BLaER1 (cell line): ENCODE results near the gene RGPD8.

Source experiments
- H3K27ac ChIP-seq: shearing (Covaris generic); formaldehyde crosslinking; 2 replicates; pipeline ENCODE4 v1.8.1; 2022
- H3K27me3 ChIP-seq: shearing (Covaris generic); formaldehyde crosslinking; 2 replicates; pipeline ENCODE4 v1.8.1; 2022
- H3K36me3 ChIP-seq: shearing (Covaris generic); formaldehyde crosslinking; 2 replicates; pipeline ENCODE4 v1.8.1; 2022
- H3K4me1 ChIP-seq: shearing (Covaris generic); formaldehyde crosslinking; 2 replicates; pipeline ENCODE4 v1.8.1; 2022
- H3K4me2 ChIP-seq: shearing (Covaris generic); formaldehyde crosslinking; 2 replicates; pipeline ENCODE4 v1.8.1; 2022
- H3K4me3 ChIP-seq: shearing (Covaris generic); formaldehyde crosslinking; 2 replicates; pipeline ENCODE4 v1.8.1; 2022
- H3K9ac ChIP-seq: shearing (Covaris generic); formaldehyde crosslinking; 2 replicates; pipeline ENCODE4 v1.8.1; 2022
- H3K9me3 ChIP-seq: shearing (Covaris generic); formaldehyde crosslinking; 2 replicates; pipeline ENCODE4 v1.8.1; 2022
- H4K20me1 ChIP-seq: shearing (Covaris generic); formaldehyde crosslinking; 2 replicates; pipeline ENCODE4 v1.8.1; 2022
- Cebpa-rat ChIP-seq: shearing (Covaris generic); IDR thresholded peaks from 2 replicates; pipeline ENCODE4 v1.8.1; 2022

Gene RGPD8

DNA sequence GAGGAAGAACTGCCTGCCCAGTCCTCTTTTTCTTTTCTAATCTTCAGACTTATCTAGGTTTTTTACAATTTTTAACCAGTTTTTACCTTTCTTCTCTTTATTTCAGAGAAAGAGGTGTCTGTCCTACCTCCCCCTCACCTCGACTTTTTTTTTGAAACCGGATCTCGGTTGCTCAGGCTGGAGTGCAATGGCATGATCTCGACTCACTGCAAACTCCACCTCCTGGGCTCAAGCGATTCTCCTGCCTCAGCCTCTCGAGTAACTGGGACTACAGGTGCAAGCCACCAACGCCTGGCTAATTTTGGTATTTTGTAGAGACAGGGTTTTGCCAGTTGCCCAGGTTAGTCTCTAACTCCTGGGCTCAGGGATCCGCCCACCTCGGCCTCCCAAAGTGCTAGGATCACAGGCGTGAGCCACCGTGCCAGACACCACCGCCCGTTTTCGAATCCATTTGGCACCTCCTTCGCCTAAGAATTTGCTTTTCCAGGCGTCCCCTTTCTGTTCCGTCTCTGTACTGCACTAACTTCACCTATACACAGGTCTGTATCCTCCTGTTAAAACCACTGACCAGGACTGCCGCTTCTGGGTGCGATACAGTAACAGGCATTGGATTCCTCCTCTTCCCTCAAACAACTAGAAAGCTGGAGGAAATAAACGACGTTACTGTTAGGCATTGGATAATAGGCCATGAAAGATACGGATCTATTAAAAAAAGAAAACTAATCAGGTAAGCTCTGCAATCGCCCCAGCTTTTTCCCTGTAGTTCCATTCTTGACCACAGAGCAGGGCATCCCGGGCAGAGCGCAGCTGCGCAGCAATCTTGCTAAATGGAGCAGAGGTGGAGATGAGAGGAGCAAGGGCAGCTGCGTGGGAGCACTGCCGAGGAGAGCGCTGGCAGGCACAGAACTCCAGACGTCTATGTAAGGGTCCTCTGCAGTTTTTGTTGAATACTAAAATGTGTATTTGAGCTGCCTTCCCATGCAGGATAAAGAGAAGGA lies 88.1 kb downstream of the RGPD8 start:
- no peak overlapping the region for H3K4me3 ChIP-seq
- no peaks in the 10 kb centered on the region for H3K9me3 ChIP-seq
- no peak for TF ChIP-seq Cebpa-rat
- H4K20me1 ChIP-seq = no peaks in the 10 kb centered on the region
- no peak overlapping the region for H3K9ac ChIP-seq
- no peaks in the 10 kb centered on the region for H3K36me3 ChIP-seq
- H3K27me3 ChIP-seq = no peaks in the 10 kb centered on the region
- no peak overlapping the region for H3K27ac ChIP-seq
- no peaks in the 10 kb centered on the region for H3K4me1 ChIP-seq
- H3K4me2 ChIP-seq = no peak overlapping the region

DNA sequence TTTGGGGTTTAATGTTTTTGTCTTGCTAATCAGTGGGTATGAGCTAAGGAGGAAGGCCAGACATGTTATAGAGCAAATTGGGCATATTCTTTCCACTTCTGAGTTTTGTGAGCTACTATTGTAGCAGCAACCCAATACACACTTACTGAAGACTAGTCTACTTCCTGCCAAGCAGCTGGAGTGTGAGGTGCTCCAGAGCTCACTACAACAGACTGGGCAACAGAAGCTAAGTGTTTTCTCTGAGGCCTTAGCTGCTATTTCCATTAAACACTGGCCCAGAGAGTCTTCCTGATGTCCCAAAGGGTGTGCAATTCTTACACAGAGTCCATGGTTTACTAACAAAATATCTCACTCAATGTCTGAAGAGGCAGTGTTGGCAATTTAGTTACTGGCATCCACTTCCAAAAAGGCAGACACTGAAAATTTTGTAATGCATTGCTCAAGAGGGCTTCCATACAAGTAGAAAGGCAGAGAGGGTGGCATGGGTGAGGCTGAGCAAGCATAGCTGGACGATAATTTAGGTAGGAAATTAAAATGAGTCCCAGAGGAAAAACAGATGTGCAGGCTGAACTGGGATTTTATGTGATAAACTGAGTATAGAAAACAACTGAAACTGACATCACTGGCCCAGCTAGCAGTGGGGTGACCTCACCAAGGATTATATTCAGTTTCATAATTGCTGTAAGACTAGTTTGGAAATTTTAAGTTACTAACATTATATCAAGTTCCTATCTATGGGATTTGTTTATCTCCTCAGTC lies 89.4 kb downstream of the RGPD8 start:
- Histone ChIP-seq H3K9me3 (no peaks in the 10 kb centered on the region), H4K20me1 (no peaks in the 10 kb centered on the region), H3K4me1 (no peaks in the 10 kb centered on the region), H3K27ac (no peak overlapping the region), H3K4me2 (no peak overlapping the region), H3K9ac (no peak overlapping the region), H3K36me3 (no peaks in the 10 kb centered on the region), H3K27me3 (no peaks in the 10 kb centered on the region), H3K4me3 (no peak overlapping the region)
- no peak for TF ChIP-seq Cebpa-rat

DNA sequence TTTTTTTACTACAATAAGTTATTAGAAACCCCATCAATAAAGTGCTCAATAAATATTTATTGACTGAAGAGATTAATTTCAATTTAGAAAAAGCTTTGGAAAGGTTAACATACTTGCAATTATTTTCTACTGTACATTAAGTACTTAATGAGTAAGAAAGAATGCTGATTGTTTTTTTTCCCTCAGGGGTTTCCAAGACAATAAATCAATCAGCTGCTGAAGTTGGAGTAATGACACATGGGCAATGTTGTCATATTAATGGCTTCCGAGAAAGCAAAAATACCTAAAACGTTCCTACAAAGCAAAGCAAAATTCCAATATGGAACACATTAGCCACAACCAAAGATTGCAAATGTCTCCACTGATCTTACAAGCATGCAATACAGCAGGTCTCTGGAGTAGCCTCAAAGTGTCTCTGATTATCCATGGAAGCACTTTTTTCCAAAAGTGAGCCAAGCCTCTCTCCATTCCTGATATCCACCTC lies 91.3 kb downstream of the RGPD8 start:
- Histone ChIP-seq H3K9me3 (no peaks in the 10 kb centered on the region), H3K4me3 (no peak overlapping the region), H3K27ac (no peak overlapping the region), H3K4me2 (no peak overlapping the region), H3K36me3 (no peaks in the 10 kb centered on the region), H3K9ac (no peak overlapping the region), H4K20me1 (no peaks in the 10 kb centered on the region), H3K27me3 (no peaks in the 10 kb centered on the region), H3K4me1 (no peaks in the 10 kb centered on the region)
- no peak for TF ChIP-seq Cebpa-rat

DNA sequence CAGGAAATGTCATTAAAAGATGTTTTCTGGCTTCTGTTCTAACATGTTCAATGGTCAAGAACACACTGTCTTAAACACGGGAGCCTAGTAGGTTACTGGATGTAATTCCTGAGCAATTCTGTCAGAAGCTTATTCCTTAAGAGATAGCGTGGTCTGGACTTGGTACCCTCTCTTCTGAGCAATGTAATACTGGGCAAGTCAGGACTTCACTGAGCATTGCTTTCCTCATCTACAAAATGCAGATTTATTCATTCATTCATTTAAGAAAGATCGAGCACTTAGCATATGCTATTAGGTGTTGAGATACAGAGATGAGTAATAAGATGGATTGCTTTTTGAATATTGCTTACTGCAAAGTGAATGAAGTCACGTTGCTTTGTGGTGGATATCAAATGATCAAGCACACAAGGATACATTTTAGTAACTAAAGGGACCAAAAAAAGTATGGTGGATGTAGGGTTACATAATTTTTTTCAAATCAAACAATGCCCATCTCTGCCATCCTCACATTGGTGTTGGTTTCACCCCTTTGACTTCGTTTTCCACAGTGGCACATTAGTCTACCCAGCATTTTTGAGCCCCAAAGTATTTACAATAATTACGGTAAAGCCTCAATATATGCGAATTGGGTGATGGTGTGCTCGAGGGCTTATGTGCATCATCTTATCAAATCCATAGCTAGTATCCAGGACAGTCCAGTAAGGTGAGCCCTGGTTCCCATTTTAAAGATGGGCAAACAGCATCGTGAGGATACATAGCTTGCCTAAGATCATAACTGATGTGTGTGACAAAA lies 92.8 kb downstream of the RGPD8 start:
- no peak overlapping the region for H3K27ac ChIP-seq
- no peaks in the 10 kb centered on the region for H3K9me3 ChIP-seq
- H3K4me2 ChIP-seq = no peak overlapping the region
- no peak overlapping the region for H3K9ac ChIP-seq
- no peaks in the 10 kb centered on the region for H3K4me1 ChIP-seq
- H3K4me3 ChIP-seq = no peak overlapping the region
- no peaks in the 10 kb centered on the region for H4K20me1 ChIP-seq
- TF ChIP-seq Cebpa-rat = no peak
- no peaks in the 10 kb centered on the region for H3K36me3 ChIP-seq
- no peaks in the 10 kb centered on the region for H3K27me3 ChIP-seq

DNA sequence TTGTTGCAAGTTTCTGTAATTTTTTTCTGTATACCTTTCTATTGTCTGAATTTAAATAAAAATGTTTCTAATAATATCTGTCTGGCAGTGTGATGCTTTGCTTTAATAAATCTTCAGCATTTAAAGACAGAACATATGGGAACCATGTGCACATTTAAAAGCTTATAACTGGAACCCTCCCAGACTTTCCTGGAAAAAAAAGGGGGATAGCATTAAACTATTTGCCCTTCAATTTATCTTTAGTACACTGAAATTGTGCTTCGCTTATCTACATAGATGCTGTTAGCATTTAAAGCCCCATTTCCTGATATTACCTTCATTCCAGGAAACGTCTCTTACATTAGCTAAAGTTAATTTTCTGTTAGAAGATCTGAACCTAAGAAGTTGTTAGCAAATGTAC lies 93.5 kb downstream of the RGPD8 start:
- no peak for TF ChIP-seq Cebpa-rat
- Histone ChIP-seq H4K20me1 (no peaks in the 10 kb centered on the region), H3K4me2 (no peak overlapping the region), H3K9ac (no peak overlapping the region), H3K27ac (no peak overlapping the region), H3K36me3 (no peaks in the 10 kb centered on the region), H3K4me3 (no peak overlapping the region), H3K27me3 (no peaks in the 10 kb centered on the region), H3K9me3 (no peaks in the 10 kb centered on the region), H3K4me1 (no peaks in the 10 kb centered on the region)

DNA sequence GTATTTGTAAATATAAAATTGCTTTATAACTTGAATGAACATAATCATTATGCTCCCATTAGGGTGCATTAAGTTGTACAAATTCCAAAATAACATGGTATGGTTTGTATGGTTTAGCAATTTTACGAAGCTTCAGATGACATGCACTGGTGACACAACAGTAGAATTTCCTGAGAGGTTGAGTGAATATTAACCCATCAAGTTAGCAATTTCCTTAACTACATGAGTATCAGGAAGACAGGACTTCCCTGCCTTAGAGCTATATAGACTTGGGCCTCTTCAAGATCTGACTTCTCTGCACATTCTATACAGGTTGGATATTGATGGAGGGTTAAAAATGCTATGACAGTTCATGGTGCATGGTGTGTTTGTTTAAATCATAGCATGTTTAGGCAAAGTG lies 97.8 kb downstream of the RGPD8 start:
- Histone ChIP-seq H3K9ac (no peak overlapping the region), H3K27me3 (no peaks in the 10 kb centered on the region), H3K9me3 (no peaks in the 10 kb centered on the region), H3K27ac (no peak overlapping the region), H3K4me1 (no peaks in the 10 kb centered on the region), H3K4me3 (no peak overlapping the region), H3K36me3 (peaks cover 7% of the 10 kb centered on the region), H4K20me1 (no peaks in the 10 kb centered on the region), H3K4me2 (no peak overlapping the region)
- no peak for TF ChIP-seq Cebpa-rat

DNA sequence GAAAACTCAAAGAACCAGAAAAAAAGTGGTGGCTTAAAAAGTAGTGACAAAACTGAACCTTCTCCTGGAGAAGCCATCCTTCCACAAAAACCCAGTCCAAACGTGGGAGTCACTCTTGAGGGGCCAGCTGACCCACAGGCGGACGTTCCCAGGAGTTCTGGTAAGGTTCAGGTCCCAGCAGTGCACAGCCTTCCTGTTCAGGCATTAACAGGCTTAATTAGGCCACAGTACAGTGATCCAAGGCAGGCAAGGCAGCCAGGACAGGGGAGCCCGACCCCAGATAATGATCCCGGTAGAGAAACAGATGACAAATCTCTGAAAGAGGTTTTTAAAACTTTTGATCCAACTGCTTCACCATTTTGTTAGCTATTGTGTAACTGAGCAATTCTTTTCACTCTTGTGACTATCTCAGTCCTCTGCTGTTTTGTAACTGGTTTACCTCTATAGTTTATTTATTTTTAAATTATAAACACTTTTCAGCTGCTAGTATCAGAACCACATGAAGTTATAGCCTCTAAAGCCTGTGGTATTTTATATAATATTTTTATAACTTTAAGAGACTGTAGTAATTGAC lies 101.2 kb downstream of the RGPD8 start:
- Histone ChIP-seq H3K4me2 (no peak overlapping the region), H3K9me3 (peaks cover 9% of the 10 kb centered on the region; the same call in 1 of the 2 replicates)
- no peak for TF ChIP-seq Cebpa-rat

DNA sequence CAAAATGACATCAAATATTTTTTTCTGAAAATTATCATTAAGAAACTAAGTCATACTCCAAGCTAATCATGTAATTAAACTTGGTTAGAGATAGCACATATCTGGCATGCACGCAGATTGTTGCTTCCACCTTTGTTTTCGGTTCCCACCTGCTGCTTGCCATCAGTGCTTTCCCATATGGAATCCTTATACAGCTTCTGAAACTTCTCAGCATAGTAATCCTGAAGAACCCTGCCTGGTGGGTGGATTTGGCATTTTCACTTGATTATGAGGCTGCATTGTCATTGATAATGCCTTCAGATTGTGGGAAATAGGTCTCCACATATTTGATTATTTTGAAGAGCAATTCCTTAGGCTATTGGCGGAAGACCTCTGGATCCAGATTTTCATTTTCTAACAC lies 110.5 kb downstream of the RGPD8 start:
- no peak overlapping the region for H3K27ac ChIP-seq
- H3K4me3 ChIP-seq = no peak overlapping the region
- peaks cover 14% of the 10 kb centered on the region; the same call in 1 of the 2 replicates for H3K9me3 ChIP-seq
- H3K4me1 ChIP-seq = no peaks in the 10 kb centered on the region
- no peaks in the 10 kb centered on the region for H3K27me3 ChIP-seq
- H3K36me3 ChIP-seq = peaks cover 21% of the 10 kb centered on the region
- H4K20me1 ChIP-seq = no peaks in the 10 kb centered on the region
- TF ChIP-seq Cebpa-rat = no peak
- H3K9ac ChIP-seq = no peak overlapping the region
- no peak overlapping the region for H3K4me2 ChIP-seq

More for the DNA sequence above, 101.2 kb downstream of the RGPD8 start:
- Histone ChIP-seq H3K36me3 (peaks cover 15% of the 10 kb centered on the region), H3K27me3 (no peaks in the 10 kb centered on the region), H4K20me1 (no peaks in the 10 kb centered on the region), H3K9ac (no peak overlapping the region), H3K27ac (no peak overlapping the region), H3K4me3 (no peak overlapping the region), H3K4me1 (no peaks in the 10 kb centered on the region)
